GM19397 (cell line): ENCODE results near the gene COG2.
"Not testable (repeated sequence)": the region's sequence is repeated elsewhere in the genome, so short reads cannot be mapped to it uniquely, and the experiment has no call there.

Experiments used
- ATAC-seq: cut with Tn5 transposase; IDR thresholded peaks from one replicate; pipeline ENCODE4 v1.9.1; 2021; ENCODE audit warnings: mild to moderate bottlenecking, moderate library complexity; ENCODE audit not compliant: unreplicated experiment

The COG2 gene

DNA sequence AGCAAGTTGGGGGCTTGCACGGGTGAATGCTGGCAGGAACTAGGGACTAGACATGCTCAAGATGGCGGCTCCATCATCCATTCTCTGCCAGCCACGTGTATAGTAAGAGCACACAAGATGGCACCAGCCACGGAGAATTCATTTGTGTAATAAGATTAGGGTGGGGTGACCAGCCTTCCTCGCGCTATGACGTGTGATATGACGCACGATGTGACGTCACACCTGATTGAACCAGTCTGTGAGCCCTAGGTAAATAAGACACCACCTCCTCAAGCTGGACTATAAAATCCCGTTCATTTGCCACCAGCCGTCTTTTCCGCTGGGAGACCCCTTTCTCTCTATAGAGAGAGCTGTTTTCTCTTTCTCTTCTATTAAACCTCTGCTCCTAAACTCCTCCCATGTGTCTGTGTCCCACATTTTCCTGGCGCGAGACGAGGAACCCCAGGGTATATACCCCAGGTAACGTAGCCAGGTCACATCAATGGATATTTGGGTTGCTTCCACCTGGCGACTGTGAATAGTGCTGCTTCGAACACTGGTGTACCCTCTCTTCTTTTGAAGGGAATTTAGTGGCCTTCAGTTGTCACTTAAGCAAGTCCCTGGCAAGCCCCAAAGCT is 18.1 kb upstream of the COG2 start:
- ATAC-seq: no peak

DNA sequence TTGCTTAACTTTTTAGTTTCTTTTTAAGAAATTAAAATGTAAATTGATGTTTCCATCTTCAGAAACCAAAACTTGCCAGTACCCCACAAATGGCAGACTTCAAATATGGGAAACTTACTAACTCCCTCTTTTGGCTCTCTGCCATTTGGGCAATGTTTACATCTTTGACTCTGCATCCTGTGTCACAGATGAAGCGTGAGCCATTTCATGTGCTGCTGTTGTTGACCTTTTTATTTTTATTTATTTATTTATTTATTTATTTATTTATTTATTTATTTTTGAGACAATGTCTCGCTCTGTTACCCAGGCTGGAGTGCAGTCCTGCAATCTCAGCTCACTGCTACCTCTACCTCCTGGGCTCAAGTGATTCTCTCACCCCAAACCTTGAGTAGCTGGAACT is 16.0 kb upstream of the COG2 start:
- no peak for ATAC-seq

DNA sequence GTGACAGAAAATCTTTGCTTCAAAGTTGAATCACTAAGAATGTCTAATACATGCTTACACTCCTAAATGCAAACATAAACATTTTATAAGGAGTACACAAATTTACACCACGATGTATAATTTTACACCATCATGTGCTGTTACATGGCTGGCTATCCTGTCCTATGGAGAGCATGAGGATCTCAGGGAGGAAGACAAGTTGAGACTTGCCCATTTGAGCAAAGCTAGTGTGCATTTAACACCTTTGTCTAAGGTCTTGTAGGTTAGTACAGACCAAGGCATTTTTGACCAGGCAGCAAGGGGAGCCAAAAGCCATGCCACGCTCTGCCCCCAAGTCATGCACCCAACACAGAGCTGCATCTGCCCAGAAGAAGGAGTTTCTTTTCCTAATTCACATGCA is 14.5 kb upstream of the COG2 start:
- no peak for ATAC-seq

DNA sequence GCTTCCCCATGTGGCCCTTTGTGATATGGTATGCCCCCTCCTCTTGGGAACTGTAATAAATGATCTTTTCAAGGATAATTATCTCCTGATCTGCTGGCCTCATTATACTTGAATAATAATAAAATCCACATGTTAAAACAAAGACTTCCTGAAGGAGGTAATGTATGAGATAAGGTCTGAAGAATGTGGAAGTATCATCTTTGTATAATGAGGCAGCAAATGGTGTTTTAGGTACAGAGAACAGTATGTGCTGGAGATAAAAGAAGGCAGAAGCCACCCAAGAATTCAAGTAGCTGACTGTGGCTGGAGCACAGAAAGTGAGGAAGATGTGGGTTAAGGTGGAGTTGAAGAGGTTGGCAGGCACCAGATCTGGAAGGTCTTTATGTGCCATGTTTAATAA is 12.8 kb upstream of the COG2 start:
- no peak for ATAC-seq

DNA sequence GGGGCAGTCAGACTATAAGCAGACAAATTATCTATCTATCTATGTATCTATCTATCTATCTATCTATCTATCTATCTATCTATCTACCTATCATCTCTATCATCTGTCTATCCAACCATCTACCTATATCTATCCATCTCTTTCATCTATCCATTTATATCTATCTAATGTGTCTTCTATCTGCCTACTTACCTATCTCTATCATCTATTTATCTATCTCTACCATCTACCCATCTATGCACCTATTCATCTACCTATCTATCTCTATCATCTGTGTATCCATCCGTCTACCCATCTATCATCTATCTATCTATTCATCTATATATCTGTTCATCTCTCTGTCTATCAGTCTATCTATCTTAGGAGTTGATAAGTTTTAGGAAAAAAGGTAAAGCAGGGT is 10.8 kb upstream of the COG2 start:
- ATAC-seq: no peak

DNA sequence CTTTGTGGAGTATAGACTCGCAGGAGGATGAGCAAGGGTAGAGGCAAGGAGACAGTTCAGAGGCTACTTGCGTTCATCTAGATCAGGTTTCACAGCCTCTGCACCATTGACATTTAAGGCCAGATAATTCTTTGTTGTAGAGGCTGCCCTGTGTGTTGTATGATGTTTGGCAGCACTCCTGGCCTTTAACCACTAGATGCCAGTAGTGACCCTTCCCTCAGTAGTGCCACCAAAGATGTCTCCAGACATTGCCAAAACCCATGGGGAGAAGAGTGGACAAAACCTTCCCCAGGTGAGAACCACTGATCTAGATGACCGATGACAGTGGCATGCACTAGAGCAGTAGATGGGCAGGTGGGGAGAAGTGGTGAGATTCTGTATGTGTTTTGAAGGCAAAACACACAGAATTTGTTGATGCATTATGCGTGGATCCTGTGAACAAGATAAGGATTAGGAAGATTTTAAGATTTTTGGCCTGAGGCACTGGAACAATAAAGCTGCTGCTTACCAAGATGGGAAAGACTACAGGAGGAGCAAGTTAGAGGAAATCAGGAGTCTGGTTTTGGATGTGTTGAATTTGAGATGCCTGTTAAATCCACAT is 9.9 kb upstream of the COG2 start:
- ATAC-seq: no peak

DNA sequence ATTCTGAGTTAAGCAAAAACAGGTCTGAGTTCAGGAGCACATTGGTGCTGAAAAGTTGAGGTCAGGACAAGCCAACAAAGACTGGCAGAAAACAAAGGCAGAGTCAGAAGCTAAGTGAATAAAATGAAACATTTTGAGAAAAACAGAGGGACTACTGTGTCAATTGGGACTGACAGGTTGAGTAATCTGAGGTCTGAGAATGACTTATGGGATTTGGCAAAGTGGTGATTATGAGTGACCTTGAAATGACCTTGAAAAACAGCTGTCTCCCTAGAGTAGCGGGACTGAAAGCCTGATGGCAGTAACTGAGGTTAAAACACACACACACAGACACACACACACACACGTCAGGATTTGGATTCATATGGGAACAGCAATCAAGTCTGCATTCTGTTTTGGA is 8.8 kb upstream of the COG2 start:
- ATAC-seq: no peak

DNA sequence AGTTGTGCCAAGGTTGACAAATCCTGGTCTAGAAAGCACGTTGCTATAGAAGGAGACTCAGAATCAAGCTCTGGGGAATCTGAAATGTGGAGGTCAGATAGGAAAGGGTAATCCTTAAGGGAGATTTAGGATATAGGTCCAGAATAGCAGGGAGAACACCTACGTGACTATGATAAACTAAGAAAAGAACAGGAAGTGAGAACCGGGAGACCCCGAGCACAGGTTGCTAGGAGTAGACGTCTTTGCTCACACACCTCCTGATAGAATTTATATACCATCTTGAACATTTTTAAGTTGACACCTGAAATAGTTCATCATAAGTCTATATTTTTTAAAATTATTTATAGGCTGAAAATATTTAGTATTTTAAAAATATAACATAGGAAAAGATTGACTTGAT is 7.9 kb upstream of the COG2 start:
- ATAC-seq: no peak

DNA sequence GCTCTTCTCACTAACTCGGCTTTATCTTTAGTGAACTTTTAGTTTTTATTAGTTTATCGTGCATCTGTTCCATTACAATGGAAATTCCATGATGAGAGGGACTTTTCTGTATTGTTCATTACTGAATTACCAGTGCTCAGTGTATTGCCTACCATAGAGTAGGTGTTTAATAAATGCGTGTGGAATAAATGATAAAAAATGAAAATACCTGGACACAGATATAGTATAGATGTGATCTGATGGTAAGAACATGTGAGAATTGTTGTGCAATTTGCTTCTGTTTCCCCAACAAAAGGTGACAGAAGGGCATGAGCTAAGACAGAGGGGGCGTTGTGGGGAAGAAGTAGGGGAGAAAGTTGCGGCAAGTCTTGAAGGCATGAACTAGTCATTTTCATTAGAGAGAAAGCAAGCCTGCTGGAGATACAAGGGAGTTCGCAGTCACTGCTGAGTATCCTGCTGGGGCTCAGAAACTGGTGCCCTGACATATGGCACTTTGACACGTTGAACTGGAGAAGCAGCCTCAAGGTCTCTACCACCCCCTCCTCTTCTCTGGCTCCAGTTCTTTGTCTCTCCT is 5.6 kb upstream of the COG2 start:
- no peak for ATAC-seq

DNA sequence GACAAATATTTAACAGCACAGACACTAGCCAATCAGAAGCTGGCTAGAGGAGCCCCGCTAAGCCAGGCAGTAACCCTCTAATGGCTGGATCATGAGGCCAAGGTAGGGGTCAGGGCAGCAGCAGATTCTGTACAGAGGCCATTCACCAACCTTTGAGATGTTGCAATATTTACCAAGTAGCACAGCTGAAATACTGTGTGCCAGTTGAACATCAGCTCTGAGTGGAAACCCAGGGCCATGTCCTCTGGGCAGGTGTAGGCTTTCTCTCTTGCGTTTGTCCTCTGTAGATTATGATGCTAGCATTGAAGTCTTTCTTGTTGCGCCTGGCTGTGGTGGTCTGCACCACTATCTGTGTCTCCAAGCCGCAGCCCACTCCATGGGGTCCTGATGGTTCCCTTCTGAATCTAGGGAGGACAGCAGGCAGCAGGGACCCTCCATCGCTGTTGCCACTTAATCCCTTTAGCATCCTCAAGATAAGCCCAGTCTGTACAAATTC is 2.5 kb upstream of the COG2 start:
- no peak for ATAC-seq

DNA sequence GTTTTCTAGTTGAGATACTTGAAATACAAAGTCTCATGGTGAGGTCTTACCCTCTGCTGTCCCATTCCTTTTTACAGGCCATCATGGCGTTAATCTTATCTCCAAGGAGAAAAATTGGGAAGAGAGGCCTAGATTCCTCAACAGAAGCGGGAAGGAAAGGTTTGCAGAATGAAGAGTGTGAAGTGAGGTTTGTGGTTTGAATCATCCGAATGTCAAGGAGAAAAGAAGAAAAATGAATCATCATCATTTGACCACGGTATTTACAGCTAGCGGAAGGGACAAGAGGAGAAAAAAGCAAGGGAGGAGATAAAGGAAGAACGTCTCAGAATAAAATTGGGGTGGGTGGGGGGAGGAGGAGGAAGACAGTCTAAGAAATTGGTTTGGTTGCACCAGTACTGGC is 935 bp upstream of the COG2 start:
- no peak for ATAC-seq

DNA sequence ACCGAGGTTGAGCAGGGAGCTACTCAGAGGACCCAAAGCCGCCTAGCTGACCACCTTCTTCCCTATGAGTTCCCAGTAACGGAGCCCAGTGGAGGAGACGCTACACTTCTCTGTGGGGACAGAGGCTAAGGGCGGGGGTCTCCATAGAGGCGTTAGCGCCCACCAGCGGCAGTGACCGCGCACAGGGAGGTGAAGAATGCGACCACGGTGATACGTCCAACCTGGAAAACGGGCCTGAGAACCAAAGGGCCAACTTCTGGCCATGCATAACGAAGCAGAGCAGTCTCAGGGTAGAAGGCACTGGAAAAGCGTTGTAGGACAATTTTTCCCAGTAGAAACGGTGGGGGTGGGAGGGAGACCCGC is 400 bp upstream of the COG2 start:
- no peak for ATAC-seq

DNA sequence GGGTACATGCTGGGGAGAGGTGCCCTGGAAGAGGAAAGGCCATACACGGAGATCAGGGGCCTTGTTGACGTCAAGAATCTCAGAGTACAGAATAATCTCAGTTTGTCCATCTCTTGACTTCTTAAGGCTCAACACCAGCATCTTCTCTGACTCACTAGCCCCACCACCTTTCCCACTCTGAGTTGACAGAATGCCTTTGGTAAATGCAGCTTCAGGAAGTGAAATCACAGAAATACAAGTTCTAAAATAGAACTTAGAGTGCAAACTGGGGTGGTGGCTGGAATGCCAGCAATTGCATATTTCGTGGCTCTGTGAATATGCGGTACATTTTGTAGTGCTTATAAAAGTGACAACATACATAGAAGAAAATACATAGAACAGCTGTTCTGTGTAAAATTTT is 1.6 kb downstream of the COG2 start:
- ATAC-seq: no peak

DNA sequence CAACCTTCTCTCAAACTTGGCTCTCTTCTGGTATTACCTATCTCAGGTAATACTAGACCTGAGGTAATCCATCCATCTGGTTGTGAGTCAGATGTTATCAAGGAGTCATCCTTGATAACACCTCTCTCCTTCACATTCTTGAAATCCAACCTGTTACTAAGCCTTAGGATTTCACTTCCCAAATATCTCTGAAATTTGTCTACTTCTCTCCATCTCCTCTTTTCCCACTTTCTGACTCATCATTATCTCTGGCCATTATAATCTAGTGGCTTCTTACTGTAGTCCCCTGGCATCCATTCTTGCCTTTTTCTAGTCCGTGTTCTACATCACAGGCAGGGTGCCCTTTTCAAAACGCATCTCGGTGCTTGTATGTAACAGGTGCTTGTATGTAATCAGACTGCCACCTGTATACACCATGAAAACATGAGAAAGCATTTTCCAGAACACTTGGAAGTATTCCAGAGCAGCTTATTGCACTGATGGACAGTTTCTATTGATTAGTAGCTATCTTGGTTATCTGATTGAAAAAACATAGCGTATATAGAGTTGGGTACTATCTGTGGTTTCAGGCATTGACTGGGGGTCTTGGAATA is 4.5 kb downstream of the COG2 start:
- no peak for ATAC-seq

DNA sequence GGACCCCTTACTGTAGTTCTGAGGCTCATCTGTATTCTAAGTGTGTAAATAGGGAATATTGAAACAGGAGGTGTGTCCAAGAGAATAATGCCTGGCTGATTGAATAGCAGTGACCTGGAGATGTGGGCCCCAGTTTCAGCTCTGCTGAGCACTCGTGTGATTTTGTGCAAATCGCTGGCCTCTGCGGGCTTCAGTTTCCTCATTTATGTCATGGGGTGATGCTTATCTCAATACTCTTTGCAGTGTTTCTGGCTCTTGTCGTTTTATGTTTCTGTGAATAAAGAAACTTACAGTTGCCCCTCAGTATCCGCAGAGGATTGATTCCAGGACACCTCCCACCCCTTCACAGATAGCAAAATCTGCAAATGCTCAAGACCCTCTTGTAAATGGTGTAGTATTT is 5.0 kb downstream of the COG2 start:
- ATAC-seq: no peak

DNA sequence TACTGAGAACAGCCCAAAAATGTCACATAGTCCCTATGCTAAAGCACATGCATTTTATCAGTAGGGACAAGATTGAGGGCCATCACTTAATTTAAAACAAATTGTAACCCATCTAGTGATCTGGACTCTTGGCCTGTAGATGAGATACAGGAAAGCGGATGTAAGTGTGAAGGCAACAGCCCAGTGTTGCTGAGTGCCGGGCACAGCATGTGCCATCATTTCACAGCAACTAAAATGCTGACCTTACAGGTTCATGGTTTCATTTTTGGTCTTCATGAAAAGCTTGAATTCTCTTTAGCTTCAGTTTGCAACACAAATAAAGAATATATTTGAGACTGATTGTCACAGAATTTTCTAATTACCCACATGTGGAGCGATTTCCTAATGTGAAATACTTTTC is 5.8 kb downstream of the COG2 start:
- no peak for ATAC-seq

DNA sequence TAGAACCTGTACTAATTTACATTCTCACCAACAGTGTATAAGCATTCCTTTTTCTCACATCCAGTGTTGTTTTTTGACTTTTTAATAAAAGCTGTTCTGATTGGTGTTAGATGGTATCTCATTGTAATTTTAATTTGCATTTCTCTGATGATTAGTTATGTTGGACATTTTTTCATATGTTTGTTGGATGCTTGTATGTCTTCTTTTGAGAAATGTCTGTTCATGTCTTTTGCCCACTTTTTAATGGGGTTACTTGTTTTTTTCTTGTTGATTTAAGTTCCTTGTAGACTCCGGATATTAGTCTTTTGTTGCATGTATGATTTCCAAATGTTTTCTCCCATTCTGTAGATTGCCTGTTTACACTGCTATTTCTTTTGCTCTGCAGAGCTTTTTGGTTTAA is 8.0 kb downstream of the COG2 start:
- ATAC-seq: no peak

DNA sequence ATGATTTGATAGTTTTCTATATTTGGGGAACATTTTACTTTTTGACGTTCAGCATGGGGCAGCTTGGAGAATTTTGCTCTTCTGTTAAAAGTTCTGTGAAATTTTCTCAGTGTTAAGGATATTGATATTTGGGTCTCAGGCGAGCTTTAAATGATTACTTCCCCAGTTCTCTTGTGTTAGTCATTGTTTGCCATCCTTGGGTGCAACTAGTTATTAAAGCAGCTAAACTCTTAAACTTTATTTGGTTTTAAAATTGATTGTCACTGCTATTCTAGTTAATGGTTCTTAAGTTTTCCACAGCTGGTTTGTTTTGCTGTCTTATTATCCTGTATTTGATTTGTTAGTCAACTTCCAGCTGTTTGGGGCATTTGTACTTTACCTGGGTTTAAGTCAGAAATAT is 9.0 kb downstream of the COG2 start:
- ATAC-seq: no peak

DNA sequence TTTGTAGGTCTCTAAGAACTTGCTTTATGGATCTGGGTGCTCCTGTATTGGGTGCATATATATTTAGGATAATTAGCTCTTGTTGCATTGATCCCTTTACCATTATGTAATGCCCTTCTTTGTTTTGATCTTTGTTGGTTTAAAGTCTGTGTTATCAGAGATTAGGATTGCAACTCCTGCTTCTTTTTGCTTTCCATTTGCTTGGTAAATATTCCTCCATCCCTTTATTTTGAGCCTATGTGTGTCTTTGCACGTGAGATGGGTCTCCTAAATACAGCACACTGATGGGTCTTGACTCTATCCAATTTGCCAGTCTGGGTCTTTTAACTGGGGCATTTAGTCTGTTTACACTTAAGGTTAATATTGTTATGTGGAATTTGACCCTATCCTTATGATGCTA is 14.4 kb downstream of the COG2 start:
- ATAC-seq: not testable (repeated sequence)

DNA sequence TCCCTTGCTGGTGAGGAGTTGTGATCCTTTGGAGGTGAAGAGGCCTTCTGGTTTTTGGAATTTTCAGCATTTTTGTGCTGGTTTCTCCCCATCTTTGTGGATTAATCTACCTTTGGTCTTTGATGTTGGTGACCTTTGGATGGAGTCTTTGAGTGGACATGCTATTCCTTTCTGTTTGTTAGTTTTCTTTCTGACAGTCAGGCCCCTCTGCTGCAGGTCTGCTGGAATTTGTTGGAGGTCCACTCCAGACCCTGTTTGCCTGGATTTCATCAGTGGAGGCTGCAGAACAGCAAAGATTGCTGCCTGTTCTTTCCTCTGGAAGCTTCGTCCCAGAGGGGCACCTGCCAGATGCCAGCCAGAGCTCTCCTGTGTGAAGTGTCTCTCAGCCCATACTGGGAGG is 15.8 kb downstream of the COG2 start:
- ATAC-seq: not testable (repeated sequence)

DNA sequence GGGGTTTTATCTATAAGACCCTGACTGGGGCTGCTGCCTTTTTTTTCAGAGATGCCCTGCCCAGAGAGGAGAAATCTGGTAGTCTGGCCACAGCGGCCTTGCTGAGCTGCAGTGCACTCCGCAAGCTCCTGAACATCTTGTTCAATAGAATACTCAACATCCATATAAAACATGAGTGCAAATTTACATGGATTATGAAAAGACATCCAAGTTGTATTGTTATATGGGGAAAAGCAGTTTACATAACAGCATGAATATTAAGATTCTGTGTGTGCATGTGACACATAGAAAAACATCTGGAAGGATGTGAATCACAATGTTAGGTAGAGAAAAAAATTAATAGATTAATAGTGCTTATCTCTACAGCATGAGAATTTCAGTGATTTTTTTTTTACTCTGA is 16.4 kb downstream of the COG2 start:
- ATAC-seq: no peak

DNA sequence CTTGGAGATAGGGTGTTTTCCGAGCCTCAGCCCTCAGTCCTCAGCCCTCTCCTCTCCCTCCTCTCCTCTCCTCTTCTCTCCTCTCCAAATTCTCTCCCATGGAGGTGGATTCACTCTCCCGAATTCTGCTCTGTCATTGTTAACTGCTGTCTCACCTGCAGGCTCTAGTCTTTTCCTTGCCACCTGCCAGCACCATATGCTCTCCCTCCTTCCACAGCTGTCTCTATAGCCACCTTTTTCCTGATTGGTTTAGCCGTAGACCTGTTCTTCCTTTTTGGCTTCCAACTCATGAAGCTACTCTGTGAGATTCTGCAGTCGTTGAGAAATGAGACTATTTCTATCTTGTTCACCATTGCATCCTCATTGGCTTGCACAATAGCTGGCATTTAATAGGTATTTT is 19.7 kb downstream of the COG2 start:
- ATAC-seq: no peak
